DOHH2 (cell line): ENCODE measurements around the gene PRCC.

Experiments used
- H3F3A ChIP-seq: fragments of 200-600 bp; sonication (generic), shearing (Covaris generic); 2 replicates; pipeline ENCODE4 v1.6.0; 2016; ENCODE audit warnings: antibody characterized with exemption, mild to moderate bottlenecking; ENCODE audit not compliant: control insufficient read depth, insufficient read depth
- H3K27ac ChIP-seq: fragments of 200-600 bp; sonication (generic); 2 replicates; pipeline ENCODE4 v1.5.1; 2014; ENCODE audit warnings: low read depth, mild to moderate bottlenecking, low read length, moderate library complexity
- H3K27me3 ChIP-seq: fragments of 200-600 bp; sonication (generic); 2 replicates; pipeline ENCODE4 v1.6.1; 2014; ENCODE audit warnings: mild to moderate bottlenecking, low read length, mixed read lengths; ENCODE audit not compliant: control insufficient read depth
- H3K36me3 ChIP-seq: fragments of 200-600 bp; sonication (generic); 2 replicates; pipeline ENCODE4 v1.6.1; 2014; ENCODE audit warnings: mild to moderate bottlenecking, low read length, moderate library complexity, mixed read lengths; ENCODE audit not compliant: control insufficient read depth
- H3K4me1 ChIP-seq: fragments of 200-600 bp; sonication (generic); 2 replicates; pipeline ENCODE4 v1.6.1; 2014; ENCODE audit warnings: mild to moderate bottlenecking, low read length, mixed read lengths; ENCODE audit not compliant: control insufficient read depth
- H3K4me2 ChIP-seq: fragments of 200-600 bp; sonication (generic); 2 replicates; pipeline ENCODE4 v1.6.0; 2014; ENCODE audit warnings: mild to moderate bottlenecking, low read length, moderate library complexity
- H3K4me3 ChIP-seq: fragments of 200-600 bp; sonication (generic); 2 replicates; pipeline ENCODE4 v1.5.1; 2014; ENCODE audit warnings: mild to moderate bottlenecking, low read length, mixed read lengths
- H3K79me2 ChIP-seq: fragments of 200-600 bp; sonication (generic); 2 replicates; pipeline ENCODE4 v1.6.1; 2014; ENCODE audit warnings: mild to moderate bottlenecking, low read length, mixed read lengths; ENCODE audit not compliant: control insufficient read depth
- H3K9me2 ChIP-seq: fragments of 200-600 bp; sonication (generic); replicated peaks from 2 replicates; pipeline ENCODE4 v1.6.1; 2014; ENCODE audit warnings: mild to moderate bottlenecking, low read length, mixed read lengths; ENCODE audit not compliant: control insufficient read depth
- H3K9me3 ChIP-seq: fragments of 200-600 bp; sonication (generic); 2 replicates; pipeline ENCODE4 v1.6.1; 2014; ENCODE audit warnings: antibody characterized with exemption, low read length, mixed read lengths; ENCODE audit not compliant: control insufficient read depth, insufficient read depth
- H4K20me1 ChIP-seq: fragments of 200-600 bp; sonication (generic); 2 replicates; pipeline ENCODE4 v1.6.0; 2014; ENCODE audit warnings: low read depth, mild to moderate bottlenecking, antibody characterized with exemption, low read length, moderate library complexity; ENCODE audit not compliant: control insufficient read depth, insufficient read depth
- EZH2phosphoT487 ChIP-seq: fragments of 200-600 bp; sonication (generic); IDR thresholded peaks from 2 replicates; pipeline ENCODE4 v1.6.1; 2017; ENCODE audit warnings: borderline replicate concordance, mild to moderate bottlenecking, antibody characterized with exemption, low read length, moderate library complexity, mixed read lengths
- TF ChIP-seq, protein P1 (sequence below): fragments of 200-600 bp; sonication (generic); IDR thresholded peaks from one replicate; pipeline ENCODE4 v1.5.1; 2014; ENCODE audit warnings: antibody characterized with exemption, mild to moderate bottlenecking, low read depth, low read length; ENCODE audit not compliant: poor library complexity, severe bottlenecking

The PRCC gene

GRCh38 chr1:156808186-156809030 lies 41.1 kb downstream of the PRCC start:
- Histone ChIP-seq H3K27me3 (no peaks in the 10 kb centered on the region), H3F3A (no peaks in the 10 kb centered on the region), H3K4me3 (no peak overlapping the region), H3K9me3 (no peaks in the 10 kb centered on the region), H3K9me2 (no peaks in the 10 kb centered on the region), H3K27ac (no peak overlapping the region), H4K20me1 (no peaks in the 10 kb centered on the region), H3K4me2 (no peak overlapping the region), H3K79me2 (no peaks in the 10 kb centered on the region), H3K4me1 (peaks cover 10% of the 10 kb centered on the region), H3K36me3 (no peaks in the 10 kb centered on the region)
- TF ChIP-seq, protein P1, sequence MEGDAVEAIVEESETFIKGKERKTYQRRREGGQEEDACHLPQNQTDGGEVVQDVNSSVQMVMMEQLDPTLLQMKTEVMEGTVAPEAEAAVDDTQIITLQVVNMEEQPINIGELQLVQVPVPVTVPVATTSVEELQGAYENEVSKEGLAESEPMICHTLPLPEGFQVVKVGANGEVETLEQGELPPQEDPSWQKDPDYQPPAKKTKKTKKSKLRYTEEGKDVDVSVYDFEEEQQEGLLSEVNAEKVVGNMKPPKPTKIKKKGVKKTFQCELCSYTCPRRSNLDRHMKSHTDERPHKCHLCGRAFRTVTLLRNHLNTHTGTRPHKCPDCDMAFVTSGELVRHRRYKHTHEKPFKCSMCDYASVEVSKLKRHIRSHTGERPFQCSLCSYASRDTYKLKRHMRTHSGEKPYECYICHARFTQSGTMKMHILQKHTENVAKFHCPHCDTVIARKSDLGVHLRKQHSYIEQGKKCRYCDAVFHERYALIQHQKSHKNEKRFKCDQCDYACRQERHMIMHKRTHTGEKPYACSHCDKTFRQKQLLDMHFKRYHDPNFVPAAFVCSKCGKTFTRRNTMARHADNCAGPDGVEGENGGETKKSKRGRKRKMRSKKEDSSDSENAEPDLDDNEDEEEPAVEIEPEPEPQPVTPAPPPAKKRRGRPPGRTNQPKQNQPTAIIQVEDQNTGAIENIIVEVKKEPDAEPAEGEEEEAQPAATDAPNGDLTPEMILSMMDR, result no peak
- TF ChIP-seq EZH2phosphoT487, result no peak

DNA sequence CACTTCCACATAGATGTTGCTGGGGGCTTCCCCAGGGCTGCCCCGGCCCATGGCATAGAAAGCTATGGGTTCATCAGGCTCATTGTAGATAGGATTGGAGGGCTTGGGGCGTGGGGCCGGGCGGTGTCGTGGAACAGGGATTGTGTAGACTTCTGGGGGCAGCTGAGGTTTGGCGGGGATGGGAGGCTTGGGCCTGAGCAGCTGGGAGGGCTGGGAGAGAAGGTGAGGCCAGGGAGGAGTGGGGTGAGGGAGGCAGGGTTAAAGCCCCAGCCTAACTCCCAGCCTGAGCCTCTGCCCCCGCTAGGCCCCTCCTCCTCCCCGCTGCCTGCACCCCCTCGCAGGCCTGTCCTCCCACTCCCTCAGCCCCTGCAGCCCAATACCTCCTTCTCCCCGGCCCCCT lies 41.9 kb downstream of the PRCC start:
- no peak overlapping the region for H3K27ac ChIP-seq
- no peak for TF ChIP-seq EZH2phosphoT487
- TF ChIP-seq, protein P1, result no peak
- H3K27me3 ChIP-seq, result no peaks in the 10 kb centered on the region

DNA sequence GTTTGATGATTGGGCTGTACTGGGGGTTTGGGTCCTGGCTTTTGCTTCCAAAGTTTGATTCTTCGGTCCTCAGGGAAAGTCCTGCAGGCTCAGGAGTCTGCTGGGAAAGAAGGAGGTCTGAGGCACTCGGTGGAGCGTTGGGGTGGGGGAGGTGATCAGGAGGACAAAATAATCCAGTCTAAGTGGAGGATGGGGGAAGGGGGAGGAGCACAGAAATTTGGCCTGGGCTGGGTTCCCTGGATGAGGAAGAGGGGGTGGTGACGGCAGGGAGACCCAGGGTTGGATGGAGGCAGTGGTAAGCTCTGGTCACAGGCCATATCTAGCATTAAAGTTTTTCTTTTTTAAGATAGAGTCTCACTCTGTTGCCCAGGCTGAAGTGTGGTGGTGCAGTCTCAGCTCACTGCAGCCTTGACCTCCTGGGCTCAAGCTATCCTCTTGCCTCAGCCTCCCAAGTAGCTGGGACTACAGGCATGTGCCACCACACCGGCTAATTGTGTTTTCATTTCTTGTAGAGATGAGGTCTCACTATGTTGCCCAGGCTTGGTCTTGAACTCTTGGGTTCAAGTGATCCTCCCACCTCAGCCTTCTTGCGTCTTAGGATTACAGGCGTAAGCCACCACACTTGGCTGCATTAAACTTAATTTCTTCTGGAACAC lies 42.5 kb downstream of the PRCC start:
- Histone ChIP-seq H4K20me1 (no peaks in the 10 kb centered on the region), H3K27me3 (no peaks in the 10 kb centered on the region), H3K79me2 (no peaks in the 10 kb centered on the region), H3K4me1 (peaks cover 11% of the 10 kb centered on the region), H3K4me2 (no peak overlapping the region), H3K9me2 (no peaks in the 10 kb centered on the region), H3K9me3 (no peaks in the 10 kb centered on the region), H3K4me3 (no peak overlapping the region), H3K27ac (no peak overlapping the region), H3K36me3 (no peaks in the 10 kb centered on the region), H3F3A (no peaks in the 10 kb centered on the region)
- TF ChIP-seq, protein P1, result no peak
- TF ChIP-seq EZH2phosphoT487, result no peak

More for the DNA sequence above, 41.9 kb downstream of the PRCC start:
- H3F3A ChIP-seq, result no peaks in the 10 kb centered on the region
- peaks cover 13% of the 10 kb centered on the region for H3K4me1 ChIP-seq
- H3K4me3 ChIP-seq, result no peak overlapping the region
- no peaks in the 10 kb centered on the region for H4K20me1 ChIP-seq
- no peaks in the 10 kb centered on the region for H3K36me3 ChIP-seq
- no peaks in the 10 kb centered on the region for H3K9me3 ChIP-seq
- no peaks in the 10 kb centered on the region for H3K79me2 ChIP-seq
- no peak overlapping the region for H3K4me2 ChIP-seq
- no peaks in the 10 kb centered on the region for H3K9me2 ChIP-seq
